ENCODE data around the gene DUSP14. TPM values are rescaled to one million over a fixed set of nuclear protein-coding genes. Genes with fewer than 3 reads are reported as not detected.

The DUSP14 gene
- total and polyA plus RNA-seq, 2 experiments from 2014 or later, result 153 to 154 TPM

- Histone ChIP-seq H3K4me1 (ENCODE audit: insufficient read depth) (peaks cover 15% of the 10 kb centered on the region), H3K27me3 (replicated peaks; ENCODE audit: insufficient read depth) (no peaks in the 10 kb centered on the region), H3K9me3 (ENCODE audit: low read depth) (no peaks in the 10 kb centered on the region), H3K9me2 (ENCODE audit: insufficient read depth) (no peaks in the 10 kb centered on the region), H3F3A (ENCODE audit: insufficient read depth) (peaks cover 46% of the 10 kb centered on the region), H4K20me1 (ENCODE audit: insufficient read depth) (no peaks in the 10 kb centered on the region), H3K4me3 (no peak overlapping the region), H3K27ac (no peak overlapping the region), H3K36me3 (ENCODE audit: low read depth) (peaks cover 18% of the 10 kb centered on the region), H3K4me2 (ENCODE audit: unreplicated experiment) (no peak overlapping the region), H3K79me2 (ENCODE audit: insufficient read depth) (peaks cover 24% of the 10 kb centered on the region), H3K9ac (no peak overlapping the region), H2AFZ (no peak overlapping the region)
- WGBS, 2 experiments (ENCODE audit: low coverage in 1 of 2, low lambda C conversion rate in 2 of 2, missing lambda C conversion rate in 2 of 2), result 90 to 91% methylated on average over 8 of the region's 8 CpGs
- TF ChIP-seq EZH2phosphoT487 (IDR thresholded peaks at IDR 0.05; ENCODE audit: insufficient read depth, low read depth) (no peak), EZH2 (IDR thresholded peaks at IDR 0.05; ENCODE audit: insufficient read depth, poor library complexity, severe bottlenecking) (no peak)
- DNase-seq, result peak; percentile 20
- in situ Hi-C loops (cut with MboI), result no loop called here
Observed at GRCh38 chr17:37518826-37519225, 29.1 kb downstream of the DUSP14 start.

- peaks cover 14% of the 10 kb centered on the region for H3K36me3 ChIP-seq (ENCODE audit: low read depth)
- H2AFZ ChIP-seq, result no peak overlapping the region
- no peaks in the 10 kb centered on the region for H3K9me2 ChIP-seq (ENCODE audit: insufficient read depth)
- TF ChIP-seq EZH2phosphoT487 (IDR thresholded peaks at IDR 0.05; ENCODE audit: insufficient read depth, low read depth), result no peak
- no peak for TF ChIP-seq EZH2 (IDR thresholded peaks at IDR 0.05; ENCODE audit: insufficient read depth, poor library complexity, severe bottlenecking)
- in situ Hi-C loops (cut with MboI), result no loop called here
- no peaks in the 10 kb centered on the region for H4K20me1 ChIP-seq (ENCODE audit: insufficient read depth)
- DNase-seq, result peak; percentile 9
- no peak overlapping the region for H3K9ac ChIP-seq
- no peak overlapping the region for H3K4me3 ChIP-seq
- WGBS, 2 experiments (ENCODE audit: low coverage in 1 of 2, low lambda C conversion rate in 2 of 2, missing lambda C conversion rate in 2 of 2), result 67 to 68% methylated on average over 5 of the region's 5 CpGs
- no peak overlapping the region for H3K27ac ChIP-seq
- H3K27me3 ChIP-seq (replicated peaks; ENCODE audit: insufficient read depth), result no peaks in the 10 kb centered on the region
- H3K9me3 ChIP-seq (ENCODE audit: low read depth), result no peaks in the 10 kb centered on the region
- H3F3A ChIP-seq (ENCODE audit: insufficient read depth), result peaks cover 44% of the 10 kb centered on the region
- peaks cover 18% of the 10 kb centered on the region for H3K79me2 ChIP-seq (ENCODE audit: insufficient read depth)
- H3K4me2 ChIP-seq (ENCODE audit: unreplicated experiment), result no peak overlapping the region
- H3K4me1 ChIP-seq (ENCODE audit: insufficient read depth), result peaks cover 15% of the 10 kb centered on the region
Observed at GRCh38 chr17:37519251-37519985, 29.7 kb downstream of the DUSP14 start.

- H3K4me2 ChIP-seq (ENCODE audit: unreplicated experiment), result no peak overlapping the region
- H3K4me3 ChIP-seq, result no peak overlapping the region
- H3K9me2 ChIP-seq (ENCODE audit: insufficient read depth), result no peaks in the 10 kb centered on the region
- no peak overlapping the region for H3K27ac ChIP-seq
- no peak overlapping the region for H2AFZ ChIP-seq
- H3K9me3 ChIP-seq (ENCODE audit: low read depth), result no peaks in the 10 kb centered on the region
- TF ChIP-seq EZH2phosphoT487 (IDR thresholded peaks at IDR 0.05; ENCODE audit: insufficient read depth, low read depth), result no peak
- no peak for TF ChIP-seq EZH2 (IDR thresholded peaks at IDR 0.05; ENCODE audit: insufficient read depth, poor library complexity, severe bottlenecking)
- H4K20me1 ChIP-seq (ENCODE audit: insufficient read depth), result no peaks in the 10 kb centered on the region
- peaks cover 7% of the 10 kb centered on the region for H3K36me3 ChIP-seq (ENCODE audit: low read depth)
- H3K27me3 ChIP-seq (replicated peaks; ENCODE audit: insufficient read depth), result no peaks in the 10 kb centered on the region
- in situ Hi-C loops (cut with MboI), result no loop called here
- WGBS, 2 experiments (ENCODE audit: low coverage in 1 of 2, low lambda C conversion rate in 2 of 2, missing lambda C conversion rate in 2 of 2), result 84% methylated on average over 8 of the region's 8 CpGs
- H3F3A ChIP-seq (ENCODE audit: insufficient read depth), result peaks cover 39% of the 10 kb centered on the region
- H3K9ac ChIP-seq, result no peak overlapping the region
- H3K4me1 ChIP-seq (ENCODE audit: insufficient read depth), result peaks cover 15% of the 10 kb centered on the region
- DNase-seq, result no peak
- H3K79me2 ChIP-seq (ENCODE audit: insufficient read depth), result peaks cover 11% of the 10 kb centered on the region
Observed at GRCh38 chr17:37520174-37520573, 30.5 kb downstream of the DUSP14 start.

- no peaks in the 10 kb centered on the region for H3K27me3 ChIP-seq (replicated peaks; ENCODE audit: insufficient read depth)
- H3K9me3 ChIP-seq (ENCODE audit: low read depth), result no peaks in the 10 kb centered on the region
- H3F3A ChIP-seq (ENCODE audit: insufficient read depth), result peaks cover 25% of the 10 kb centered on the region
- H3K4me3 ChIP-seq, result no peak overlapping the region
- H4K20me1 ChIP-seq (ENCODE audit: insufficient read depth), result no peaks in the 10 kb centered on the region
- H3K27ac ChIP-seq, result no peak overlapping the region
- TF ChIP-seq EZH2phosphoT487 (IDR thresholded peaks at IDR 0.05; ENCODE audit: insufficient read depth, low read depth), result no peak
- no peak for TF ChIP-seq EZH2 (IDR thresholded peaks at IDR 0.05; ENCODE audit: insufficient read depth, poor library complexity, severe bottlenecking)
- no peak overlapping the region for H3K4me2 ChIP-seq (ENCODE audit: unreplicated experiment)
- H3K79me2 ChIP-seq (ENCODE audit: insufficient read depth), result no peaks in the 10 kb centered on the region
- 97 to 98% methylated on average over 5 of the region's 5 CpGs for WGBS, 2 experiments (ENCODE audit: low coverage in 1 of 2, low lambda C conversion rate in 2 of 2, missing lambda C conversion rate in 2 of 2)
- H3K9ac ChIP-seq, result no peak overlapping the region
- H3K9me2 ChIP-seq (ENCODE audit: insufficient read depth), result no peaks in the 10 kb centered on the region
- no peak overlapping the region for H2AFZ ChIP-seq
- no peak for DNase-seq
- in situ Hi-C loops (cut with MboI), result no loop called here
- H3K36me3 ChIP-seq (ENCODE audit: low read depth), result 0 out of 2 replicates have a peak, but pooled peaks cover 5% of the 10 kb centered on the region
- peaks cover 7% of the 10 kb centered on the region; the same call in 1 of the 2 replicates for H3K4me1 ChIP-seq (ENCODE audit: insufficient read depth)
Observed at GRCh38 chr17:37521821-37522220, 32.1 kb downstream of the DUSP14 start.
